ENCODE data around the gene KIF2C.

KIF2C gene

DNA sequence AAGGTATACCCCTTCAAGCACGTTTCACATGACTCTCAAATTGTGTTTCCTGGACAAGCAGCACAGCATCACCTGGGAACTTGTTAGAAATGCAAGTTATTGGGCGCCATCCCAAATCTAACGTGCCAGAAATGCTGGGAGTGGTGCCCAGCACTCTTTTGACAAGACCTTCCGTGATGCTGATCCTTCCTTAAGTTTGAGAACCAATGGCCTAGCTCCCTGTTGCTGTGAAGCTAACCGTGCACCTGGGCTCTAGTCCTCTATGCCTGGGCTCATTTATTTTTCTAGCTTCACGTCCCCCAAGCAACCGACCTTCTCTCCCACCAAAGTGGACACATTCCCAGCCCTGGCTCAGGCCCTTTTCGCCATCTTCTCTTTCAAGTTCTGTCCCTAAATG, 44.1 kb downstream of the KIF2C start:
- Histone ChIP-seq H3K27me3 (ENCODE audit: insufficient read depth, low read length) (no peaks in the 10 kb centered on the region), H3K36me3 (ENCODE audit: insufficient read depth, low read length) (peaks cover 34% of the 10 kb centered on the region), H3K9me3 (ENCODE audit: low read length) (no peaks in the 10 kb centered on the region), H3K9me2 (ENCODE audit: low read depth, low read length) (no peaks in the 10 kb centered on the region), H3K27ac (ENCODE audit: low read depth, low read length, poor library complexity, severe bottlenecking) (peak overlapping the region; percentile 53), H3K4me2 (ENCODE audit: low read length) (peak overlapping the region; percentile 74), H3K4me1 (ENCODE audit: insufficient read depth, low read length, severe bottlenecking) (peaks cover 37% of the 10 kb centered on the region), H3F3A (ENCODE audit: insufficient read depth, low read length) (peaks cover 7% of the 10 kb centered on the region), H3K79me2 (ENCODE audit: insufficient read depth, low read length) (no peaks in the 10 kb centered on the region), H3K9ac (ENCODE audit: low read length) (peak overlapping the region; percentile 69), H2AFZ (ENCODE audit: low read length) (no peak overlapping the region), H4K20me1 (ENCODE audit: insufficient read depth, low read length) (no peaks in the 10 kb centered on the region), H3K4me3 (ENCODE audit: low read depth, low read length, poor library complexity, severe bottlenecking) (peak overlapping the region; percentile 53)
- no peak; the same call in 1 of the 2 replicates for TF ChIP-seq CTCF (IDR thresholded peaks at IDR 0.05; ENCODE audit: low read length)
- no peak for TF ChIP-seq EZH2 (IDR thresholded peaks at IDR 0.05; ENCODE audit: borderline replicate concordance, low read length)

- TF ChIP-seq CTCF (IDR thresholded peaks at IDR 0.05; ENCODE audit: low read length) = peak; percentile 48
- TF ChIP-seq EZH2 (IDR thresholded peaks at IDR 0.05; ENCODE audit: borderline replicate concordance, low read length) = no peak
- no peaks in the 10 kb centered on the region for H3K79me2 ChIP-seq (ENCODE audit: insufficient read depth, low read length)
- peaks cover 37% of the 10 kb centered on the region for H3K4me1 ChIP-seq (ENCODE audit: insufficient read depth, low read length, severe bottlenecking)
- peak overlapping the region; percentile 53 for H3K4me3 ChIP-seq (ENCODE audit: low read depth, low read length, poor library complexity, severe bottlenecking)
- H2AFZ ChIP-seq (ENCODE audit: low read length) = no peak overlapping the region
- H4K20me1 ChIP-seq (ENCODE audit: insufficient read depth, low read length) = no peaks in the 10 kb centered on the region
- peaks cover 27% of the 10 kb centered on the region for H3K36me3 ChIP-seq (ENCODE audit: insufficient read depth, low read length)
- peak overlapping the region; percentile 69 for H3K9ac ChIP-seq (ENCODE audit: low read length)
- H3F3A ChIP-seq (ENCODE audit: insufficient read depth, low read length) = peaks cover 4% of the 10 kb centered on the region; the same call in 1 of the 2 replicates
- H3K27me3 ChIP-seq (ENCODE audit: insufficient read depth, low read length) = no peaks in the 10 kb centered on the region
- no peaks in the 10 kb centered on the region for H3K9me3 ChIP-seq (ENCODE audit: low read length)
- H3K9me2 ChIP-seq (ENCODE audit: low read depth, low read length) = no peaks in the 10 kb centered on the region
- H3K27ac ChIP-seq (ENCODE audit: low read depth, low read length, poor library complexity, severe bottlenecking) = peak overlapping the region; percentile 53
- peak overlapping the region; percentile 74 for H3K4me2 ChIP-seq (ENCODE audit: low read length)
These were observed 44.7 kb downstream of the KIF2C start for GRCh38 chr1:44784094-44785028.

DNA sequence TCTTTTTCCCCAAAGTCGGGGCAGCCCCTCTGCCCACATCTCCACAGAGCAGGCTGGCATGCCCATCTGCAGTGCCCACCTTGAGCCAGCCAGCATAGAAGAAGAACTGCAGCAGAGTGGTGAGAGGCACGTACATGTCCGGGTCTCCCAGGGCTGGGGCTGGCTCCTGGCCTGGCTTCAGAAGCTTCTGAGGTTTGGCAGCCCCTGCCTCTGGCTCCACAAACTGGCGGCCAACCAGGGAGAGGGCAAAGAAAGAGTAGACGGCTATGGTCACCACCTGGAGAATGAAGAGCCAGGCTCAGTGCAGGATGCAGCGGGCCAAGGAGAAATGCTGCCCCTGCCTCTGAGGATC, 45.4 kb downstream of the KIF2C start:
- H3K9me3 ChIP-seq (ENCODE audit: low read length) = no peaks in the 10 kb centered on the region
- no peaks in the 10 kb centered on the region for H3K9me2 ChIP-seq (ENCODE audit: low read depth, low read length)
- H3F3A ChIP-seq (ENCODE audit: insufficient read depth, low read length) = peaks cover 4% of the 10 kb centered on the region; the same call in 1 of the 2 replicates
- H3K4me1 ChIP-seq (ENCODE audit: insufficient read depth, low read length, severe bottlenecking) = peaks cover 37% of the 10 kb centered on the region
- peak overlapping the region; percentile 74 for H3K4me2 ChIP-seq (ENCODE audit: low read length)
- H3K9ac ChIP-seq (ENCODE audit: low read length) = peak overlapping the region; percentile 69; the same call in 1 of the 2 replicates
- no peaks in the 10 kb centered on the region for H4K20me1 ChIP-seq (ENCODE audit: insufficient read depth, low read length)
- H2AFZ ChIP-seq (ENCODE audit: low read length) = no peak overlapping the region
- H3K4me3 ChIP-seq (ENCODE audit: low read depth, low read length, poor library complexity, severe bottlenecking) = peak overlapping the region; percentile 53
- H3K79me2 ChIP-seq (ENCODE audit: insufficient read depth, low read length) = no peaks in the 10 kb centered on the region
- peaks cover 21% of the 10 kb centered on the region for H3K36me3 ChIP-seq (ENCODE audit: insufficient read depth, low read length)
- TF ChIP-seq EZH2 (IDR thresholded peaks at IDR 0.05; ENCODE audit: borderline replicate concordance, low read length) (no peak), CTCF (IDR thresholded peaks at IDR 0.05; ENCODE audit: low read length) (no peak)
- H3K27me3 ChIP-seq (ENCODE audit: insufficient read depth, low read length) = no peaks in the 10 kb centered on the region
- peak overlapping the region; percentile 3 for H3K27ac ChIP-seq (ENCODE audit: low read depth, low read length, poor library complexity, severe bottlenecking)
